T-helper 2 cell treated with Interferon-gamma antibody and Interleukin-4, amounts not matched to agents 5 μg/mL and 100 μg/mL, for 36 hours (primary cell): Measurements from ENCODE around the gene NRDE2.
A peak's percentile ranks its signal among the peaks of the same experiment; 100 is the strongest.
"Not testable (repeated sequence)": the region's sequence is repeated elsewhere in the genome, so short reads cannot be mapped to it uniquely, and the experiment has no call there.

Source experiments
- DNase-seq: peaks from one replicate; pipeline ENCODE4 v3.0.0; 2021; ENCODE audit warnings: low spot score
- H3K27ac Mint-ChIP-seq: one replicate; pipeline ENCODE4 v1.8.0; 2021; ENCODE audit warnings: mild to moderate bottlenecking, mixed read lengths
- H3K27me3 Mint-ChIP-seq: one replicate; pipeline ENCODE4 v1.8.0; 2021; ENCODE audit warnings: low read depth, mixed read lengths
- H3K36me3 Mint-ChIP-seq: one replicate; pipeline ENCODE4 v1.8.0; 2021; ENCODE audit warnings: low read depth, mixed read lengths
- H3K4me1 Mint-ChIP-seq: one replicate; pipeline ENCODE4 v1.8.0; 2021; ENCODE audit warnings: low read depth, mixed read lengths
- H3K4me3 Mint-ChIP-seq: one replicate; pipeline ENCODE4 v1.8.0; 2022; ENCODE audit warnings: mild to moderate bottlenecking, moderate library complexity, mixed read lengths
- H3K9me3 Mint-ChIP-seq: one replicate; pipeline ENCODE4 v1.8.0; 2021; ENCODE audit warnings: mixed read lengths

The NRDE2 gene

DNA sequence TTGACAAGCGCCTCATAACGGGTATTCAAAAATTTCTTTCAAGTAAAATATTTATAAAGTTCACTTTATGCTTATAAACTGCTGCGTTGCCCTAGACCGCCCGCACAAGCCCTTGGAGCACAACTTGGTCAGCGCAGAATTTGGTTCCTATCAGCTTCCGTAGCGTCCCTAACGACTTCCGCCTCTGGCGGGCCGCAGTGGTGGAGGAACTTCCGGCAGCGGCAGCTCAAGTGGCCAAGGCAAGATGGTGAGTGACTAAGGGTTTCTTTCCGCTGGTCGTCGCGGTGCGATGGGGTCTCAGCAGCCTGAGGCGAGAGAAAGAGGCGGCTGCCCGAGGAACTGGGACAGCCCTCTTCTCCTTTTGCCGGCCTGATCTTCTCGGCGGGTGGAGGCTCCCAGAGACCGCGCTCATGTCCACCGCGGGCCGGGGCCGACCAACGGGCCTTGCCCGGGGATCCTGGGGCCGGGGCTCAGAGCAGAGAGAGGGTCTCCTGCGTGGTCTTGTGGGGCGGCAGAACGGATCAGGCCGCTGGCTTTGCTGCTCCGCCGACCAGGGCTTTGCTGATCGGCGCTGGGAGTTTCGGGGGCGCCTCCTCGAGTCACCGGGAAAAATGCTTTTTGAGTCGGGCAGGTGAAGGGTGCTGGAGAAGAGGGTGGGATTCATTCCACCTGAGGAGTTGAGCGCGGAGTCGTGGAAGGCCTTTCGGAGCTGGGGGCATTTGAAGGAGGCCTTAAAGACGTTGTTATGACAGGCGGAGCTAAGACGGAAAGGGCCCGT is 75.2 kb downstream of the NRDE2 start, which contains the start of gene PSMC1:
Gene PSMC1, plus strand, starts transcription at position 200 of the 778 bp plus-strand sequence. Its CDS starts 45 bp downstream, at position 245.
- peaks cover 4% of the 10 kb centered on the region for H3K9me3 Mint-ChIP-seq
- H3K27ac Mint-ChIP-seq = peak within 1 kb of the TSS; percentile 94
- H3K27me3 Mint-ChIP-seq = peaks cover 5% of the 10 kb centered on the region
- peak within 1 kb of the TSS; percentile 99 for H3K4me3 Mint-ChIP-seq
- peaks cover 20% of the 10 kb centered on the region for H3K4me1 Mint-ChIP-seq
- peaks cover 36% of the 10 kb centered on the region for H3K36me3 Mint-ChIP-seq
- DNase-seq = peak; percentile 90

DNA sequence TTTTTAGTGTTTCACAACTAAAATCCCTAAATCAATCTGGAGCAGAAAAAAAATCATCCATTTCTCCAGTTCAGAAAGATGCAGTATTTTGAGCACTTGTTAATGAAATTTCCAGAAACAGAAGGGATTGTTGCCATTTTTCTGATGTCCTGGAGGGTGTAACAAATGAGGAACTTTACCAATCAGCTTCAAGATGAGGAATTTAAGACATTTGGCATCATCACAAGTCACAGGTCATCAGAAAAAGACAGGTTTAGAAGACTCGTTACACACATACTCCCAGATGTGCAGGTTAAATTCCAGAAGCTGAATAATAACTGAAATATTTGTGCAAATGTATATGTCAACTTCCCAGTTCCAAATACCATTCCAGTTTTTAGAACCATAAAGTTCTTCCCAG is 75.9 kb downstream of the NRDE2 start:
- Mint-ChIP-seq H3K36me3 (peaks cover 30% of the 10 kb centered on the region), H3K4me1 (peaks cover 20% of the 10 kb centered on the region), H3K4me3 (peak overlapping the region; percentile 99), H3K9me3 (no peaks in the 10 kb centered on the region), H3K27ac (peak overlapping the region; percentile 26), H3K27me3 (peaks cover 5% of the 10 kb centered on the region)
- DNase-seq = no peak

DNA sequence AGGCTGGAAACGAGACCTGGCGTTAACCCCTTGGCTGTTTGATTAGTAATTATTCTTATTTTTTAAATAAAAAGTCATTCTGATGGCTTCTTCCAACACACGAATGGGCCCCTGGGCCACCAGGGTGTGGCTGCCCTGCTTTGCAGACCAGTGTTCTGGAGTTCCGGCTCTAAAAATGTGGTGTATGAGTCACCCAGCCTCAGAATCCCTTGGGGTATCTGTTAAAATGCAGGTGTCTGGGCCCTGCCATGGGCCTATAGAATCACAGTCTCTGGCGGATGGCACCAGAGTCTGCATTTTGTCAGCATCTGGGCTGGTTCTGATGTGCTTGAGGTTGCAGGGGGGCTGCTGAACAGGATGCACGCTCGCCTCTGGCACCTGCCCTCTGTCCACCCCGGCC is 77.9 kb downstream of the NRDE2 start:
- Mint-ChIP-seq H3K9me3 (no peaks in the 10 kb centered on the region), H3K27me3 (peaks cover 5% of the 10 kb centered on the region), H3K27ac (no peak overlapping the region), H3K4me3 (no peak overlapping the region), H3K36me3 (peaks cover 21% of the 10 kb centered on the region), H3K4me1 (peaks cover 19% of the 10 kb centered on the region)
- no peak for DNase-seq

DNA sequence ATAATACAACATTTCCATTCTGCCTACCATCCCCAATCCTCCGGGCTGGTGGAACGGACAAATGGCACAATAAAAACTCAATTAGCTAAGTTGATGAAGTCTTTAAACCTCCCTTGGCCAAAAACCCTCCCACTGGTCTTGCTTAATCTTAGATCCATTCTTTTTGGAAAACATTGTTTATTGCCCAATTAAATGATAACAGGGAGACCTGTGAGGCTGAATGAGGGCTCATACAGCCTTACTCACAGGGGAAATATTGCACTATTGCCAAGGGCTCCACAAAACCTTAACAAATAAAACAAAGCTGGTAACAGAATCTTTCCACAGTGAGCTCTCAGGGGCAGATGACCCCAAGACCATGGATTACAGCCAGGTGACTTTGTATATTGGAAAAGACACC is 83.1 kb downstream of the NRDE2 start:
- H3K27me3 Mint-ChIP-seq = peaks cover 2% of the 10 kb centered on the region
- no peak for DNase-seq
- H3K36me3 Mint-ChIP-seq = no peaks in the 10 kb centered on the region
- H3K27ac Mint-ChIP-seq = no peak overlapping the region
- peaks cover 6% of the 10 kb centered on the region for H3K9me3 Mint-ChIP-seq
- H3K4me1 Mint-ChIP-seq = no peaks in the 10 kb centered on the region
- H3K4me3 Mint-ChIP-seq = no peak overlapping the region

DNA sequence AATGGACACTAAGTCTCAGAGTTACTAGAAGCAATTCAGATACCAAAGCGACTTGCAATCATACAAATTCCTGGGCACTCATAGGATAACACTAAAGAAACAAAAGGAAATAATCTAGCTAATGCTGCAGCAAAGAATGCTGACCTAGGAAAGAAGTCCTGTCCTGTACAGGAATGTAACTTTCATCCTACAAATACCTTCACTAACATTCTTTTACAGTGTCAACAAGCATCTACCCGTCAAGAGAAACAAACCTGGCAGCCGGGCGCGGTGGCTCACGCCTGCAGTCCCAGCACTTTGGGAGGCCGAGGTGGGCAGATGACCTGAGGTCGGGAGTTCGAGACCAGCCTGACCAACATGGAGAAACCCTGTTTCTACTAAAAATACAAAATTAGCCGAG is 84.3 kb downstream of the NRDE2 start:
- DNase-seq, H3K4me1 Mint-ChIP-seq, H3K36me3 Mint-ChIP-seq, H3K27me3 Mint-ChIP-seq, H3K9me3 Mint-ChIP-seq, H3K4me3 Mint-ChIP-seq, H3K27ac Mint-ChIP-seq: not testable (repeated sequence)

DNA sequence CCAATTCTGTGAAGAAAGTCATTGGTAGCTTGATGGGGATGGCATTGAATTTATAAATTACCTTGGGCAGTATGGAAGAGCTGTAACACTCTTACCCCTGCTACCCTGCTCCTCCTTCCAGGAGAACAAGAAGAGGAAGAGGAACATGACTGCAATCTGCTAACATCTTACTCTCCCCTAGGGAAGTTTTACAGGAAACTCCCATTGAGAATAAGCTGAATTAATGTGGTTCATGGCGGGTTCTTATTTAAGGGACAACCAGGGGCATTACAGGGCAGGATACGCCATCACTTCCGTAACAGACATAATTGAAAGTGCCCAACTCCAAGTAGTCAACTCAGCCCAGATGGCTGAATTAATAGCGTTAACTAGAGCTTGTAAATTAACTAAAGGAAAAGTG is 84.8 kb downstream of the NRDE2 start:
- no peak overlapping the region for H3K4me3 Mint-ChIP-seq
- H3K4me1 Mint-ChIP-seq = no peaks in the 10 kb centered on the region
- peaks cover 9% of the 10 kb centered on the region for H3K9me3 Mint-ChIP-seq
- no peaks in the 10 kb centered on the region for H3K36me3 Mint-ChIP-seq
- peaks cover 2% of the 10 kb centered on the region for H3K27me3 Mint-ChIP-seq
- no peak overlapping the region for H3K27ac Mint-ChIP-seq
- DNase-seq = no peak

DNA sequence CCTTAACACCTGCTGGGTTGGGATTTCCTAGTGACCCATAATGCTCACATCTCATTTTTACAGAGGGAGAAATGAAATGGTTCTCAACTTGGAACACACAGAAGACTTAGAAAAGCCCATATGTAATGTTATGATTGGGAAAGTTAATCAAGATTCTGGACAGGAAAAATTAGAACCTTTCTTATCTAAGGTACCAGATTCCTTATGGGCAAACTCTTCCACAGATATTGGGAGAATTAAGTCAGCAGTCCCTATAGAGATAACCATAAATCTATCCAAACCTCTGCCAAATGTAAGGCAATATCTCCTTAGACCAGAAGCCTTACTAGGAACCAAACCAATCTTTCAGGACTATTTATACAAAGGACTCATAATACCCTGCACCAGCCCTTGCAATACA is 89.3 kb downstream of the NRDE2 start:
- DNase-seq = no peak
- no peaks in the 10 kb centered on the region for H3K4me1 Mint-ChIP-seq
- H3K27ac Mint-ChIP-seq = no peak overlapping the region
- peaks cover 48% of the 10 kb centered on the region for H3K9me3 Mint-ChIP-seq
- H3K36me3 Mint-ChIP-seq = peaks cover 8% of the 10 kb centered on the region
- H3K4me3 Mint-ChIP-seq = no peak overlapping the region
- no peaks in the 10 kb centered on the region for H3K27me3 Mint-ChIP-seq

DNA sequence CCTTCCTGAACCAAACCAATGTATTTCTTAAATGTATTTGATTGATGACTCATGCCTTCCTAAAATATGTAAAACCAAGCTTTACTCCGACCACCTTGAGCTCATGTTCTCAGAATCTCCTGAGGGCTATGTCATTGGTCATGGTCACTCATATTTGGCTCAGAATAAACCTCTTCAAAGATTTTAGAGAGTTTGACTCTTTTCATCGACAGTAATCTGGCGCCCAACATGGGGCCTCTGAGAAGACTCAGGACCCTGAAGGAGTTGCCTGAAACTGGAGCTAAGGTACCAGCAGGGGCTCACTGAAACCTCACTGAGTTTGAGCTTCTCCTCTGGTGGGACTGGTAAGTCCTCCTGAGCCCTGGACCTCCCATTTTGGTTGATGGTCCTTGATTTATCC is 92.6 kb downstream of the NRDE2 start:
- H3K4me3 Mint-ChIP-seq = no peak overlapping the region
- no peak for DNase-seq
- peaks cover 4% of the 10 kb centered on the region for H3K27me3 Mint-ChIP-seq
- H3K36me3 Mint-ChIP-seq = peaks cover 8% of the 10 kb centered on the region
- H3K9me3 Mint-ChIP-seq = peaks cover 58% of the 10 kb centered on the region
- no peak overlapping the region for H3K27ac Mint-ChIP-seq
- H3K4me1 Mint-ChIP-seq = peaks cover 2% of the 10 kb centered on the region

DNA sequence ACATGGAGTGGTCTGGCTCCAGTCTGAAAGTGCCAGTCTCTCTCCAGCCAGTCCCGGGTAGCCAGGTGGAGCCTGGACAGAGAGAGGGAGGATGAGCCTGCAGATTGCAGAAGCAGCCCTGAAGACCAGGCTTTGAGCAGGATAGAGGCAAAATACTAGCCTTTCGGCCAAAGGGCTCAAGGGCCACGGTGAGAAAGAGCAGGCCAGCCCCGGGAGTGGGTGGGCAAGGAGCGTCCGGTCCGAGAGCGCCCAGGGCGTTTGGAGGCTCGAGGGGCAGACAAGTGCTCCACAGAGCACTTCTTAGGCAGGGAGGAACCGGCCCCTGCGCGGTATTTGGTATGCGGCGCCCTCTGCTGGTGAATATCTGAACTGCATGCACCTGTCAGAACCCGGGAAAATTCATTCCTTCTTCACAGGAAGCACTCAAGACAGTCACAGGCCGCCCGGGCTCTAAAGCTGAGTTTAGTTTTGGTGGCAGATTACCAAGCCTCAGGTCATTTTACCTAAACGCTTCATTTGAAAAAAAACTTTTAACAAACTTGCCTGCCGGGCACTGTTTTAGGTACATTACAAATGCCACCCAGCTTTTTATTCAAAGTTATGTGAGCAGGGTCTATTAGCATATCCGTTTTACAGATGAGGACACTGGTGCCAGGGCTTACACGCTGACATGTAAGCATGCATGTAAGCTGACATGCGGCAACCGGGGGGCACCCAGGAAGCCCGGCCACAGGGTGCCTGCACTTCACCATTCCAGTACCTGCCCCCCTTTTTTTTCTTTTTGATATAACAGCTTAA is 96.4 kb downstream of the NRDE2 start:
- DNase-seq = peak; percentile 59
- no peak overlapping the region for H3K27ac Mint-ChIP-seq
- no peak overlapping the region for H3K4me3 Mint-ChIP-seq
- H3K36me3 Mint-ChIP-seq = peaks cover 8% of the 10 kb centered on the region
- peaks cover 14% of the 10 kb centered on the region for H3K27me3 Mint-ChIP-seq
- peaks cover 41% of the 10 kb centered on the region for H3K9me3 Mint-ChIP-seq
- H3K4me1 Mint-ChIP-seq = peaks cover 2% of the 10 kb centered on the region

DNA sequence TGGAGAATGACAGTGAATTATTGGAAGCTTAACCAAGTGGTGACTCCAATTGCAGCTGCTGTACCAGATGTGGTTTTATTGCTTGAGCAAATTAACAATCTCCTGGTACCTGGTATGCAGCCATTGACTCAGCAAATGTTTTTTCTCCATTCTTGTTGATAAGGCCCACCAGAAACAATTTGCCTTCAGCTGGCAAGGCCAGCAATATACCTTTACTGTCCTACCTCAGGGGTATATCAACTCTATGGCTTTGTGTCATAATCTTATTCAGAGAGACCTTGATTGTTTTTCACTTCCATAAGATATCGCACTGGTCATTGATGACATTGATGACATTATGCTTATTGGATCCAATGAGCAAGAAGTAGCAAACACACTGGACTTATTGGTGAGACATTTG is 101.8 kb downstream of the NRDE2 start:
- not testable (repeated sequence) for H3K36me3 Mint-ChIP-seq, H3K4me1 Mint-ChIP-seq, DNase-seq, H3K27ac Mint-ChIP-seq, H3K9me3 Mint-ChIP-seq, H3K4me3 Mint-ChIP-seq
- peaks cover 14% of the 10 kb centered on the region for H3K27me3 Mint-ChIP-seq

DNA sequence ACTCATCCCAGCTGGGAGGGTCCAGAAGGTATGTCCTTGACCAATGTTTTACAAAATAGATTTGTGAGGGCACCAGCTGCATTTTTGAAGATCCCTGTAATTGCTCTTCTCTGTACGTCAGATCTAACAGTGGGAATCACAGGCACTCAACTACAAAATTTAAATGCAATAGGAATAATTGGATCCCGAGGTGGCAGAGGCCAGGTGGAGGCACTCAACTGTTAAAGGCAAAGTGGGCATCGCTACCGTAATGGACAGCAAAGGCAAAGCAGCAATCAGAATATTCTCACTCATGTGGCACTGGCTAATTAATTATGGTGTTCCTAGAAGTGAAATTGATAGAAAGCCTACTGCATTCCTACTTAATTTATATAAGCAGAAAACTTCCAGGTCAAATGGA is 103.3 kb downstream of the NRDE2 start:
- H3K9me3 Mint-ChIP-seq = peaks cover 5% of the 10 kb centered on the region
- peaks cover 12% of the 10 kb centered on the region for H3K27me3 Mint-ChIP-seq
- H3K4me3 Mint-ChIP-seq = no peak overlapping the region
- H3K36me3 Mint-ChIP-seq = no peaks in the 10 kb centered on the region
- H3K27ac Mint-ChIP-seq = no peak overlapping the region
- no peaks in the 10 kb centered on the region for H3K4me1 Mint-ChIP-seq
- no peak for DNase-seq
